SU-DHL-6 (cell line): Measurements from ENCODE around the gene CFAP43.

Source experiments
- H2AFZ ChIP-seq: fragments of 200-600 bp; sonication (generic); 2 replicates; pipeline ENCODE4 v1.6.1; 2014; ENCODE audit warnings: low read depth, mild to moderate bottlenecking, moderate library complexity, mixed read lengths, antibody characterized with exemption, low read length; ENCODE audit not compliant: severe bottlenecking
- H3F3A ChIP-seq: fragments of 200-600 bp; shearing (Covaris generic); 2 replicates; pipeline ENCODE4 v1.6.0; 2016; ENCODE audit warnings: antibody characterized with exemption, mild to moderate bottlenecking; ENCODE audit not compliant: insufficient read depth
- H3K27ac ChIP-seq: fragments of 200-600 bp; sonication (generic); 2 replicates; pipeline ENCODE4 v1.5.1; 2016; ENCODE audit warnings: low read depth, mild to moderate bottlenecking, low read length, moderate library complexity, mixed read lengths
- H3K27me3 ChIP-seq: fragments of 200-600 bp; sonication (generic), shearing (Covaris generic); 2 replicates; pipeline ENCODE4 v1.6.0; 2014; ENCODE audit warnings: mild to moderate bottlenecking, low read length
- H3K36me3 ChIP-seq: fragments of 200-600 bp; sonication (generic); 2 replicates; pipeline ENCODE4 v1.6.1; 2014; ENCODE audit warnings: mild to moderate bottlenecking, low read length, mixed read lengths
- H3K4me2 ChIP-seq: fragments of 300-600, 200-600 bp; shearing (Covaris generic), sonication (generic); 2 replicates; pipeline ENCODE4 v1.6.0; 2014; ENCODE audit warnings: low read length, low read depth, mild to moderate bottlenecking; ENCODE audit not compliant: poor library complexity, severe bottlenecking
- H3K4me3 ChIP-seq: fragments of 200-600 bp; sonication (generic); 2 replicates; pipeline ENCODE4 v1.5.1; 2014; ENCODE audit warnings: antibody characterized with exemption, low read length, mild to moderate bottlenecking, mixed read lengths; ENCODE audit not compliant: insufficient read depth, poor library complexity, severe bottlenecking
- H3K79me2 ChIP-seq: fragments of 200-600 bp; sonication (generic); 2 replicates; pipeline ENCODE4 v1.6.1; 2014; ENCODE audit warnings: mild to moderate bottlenecking, low read length, moderate library complexity; ENCODE audit not compliant: insufficient read depth
- H3K9ac ChIP-seq: fragments of 200-600 bp; sonication (generic); 2 replicates; pipeline ENCODE4 v1.7.0; 2014; ENCODE audit warnings: mild to moderate bottlenecking, low read length
- H3K9me2 ChIP-seq: fragments of 200-600 bp; sonication (generic); replicated peaks from 2 replicates; pipeline ENCODE4 v1.6.1; 2014; ENCODE audit warnings: low read length; ENCODE audit not compliant: insufficient read depth
- H3K9me3 ChIP-seq: fragments of 200-600 bp; sonication (generic); 2 replicates; pipeline ENCODE4 v1.6.1; 2014; ENCODE audit warnings: low read length, mixed read lengths; ENCODE audit not compliant: insufficient read depth
- H4K20me1 ChIP-seq: fragments of 200-600 bp; sonication (generic); 2 replicates; pipeline ENCODE4 v1.6.1; 2014; ENCODE audit warnings: low read depth, mild to moderate bottlenecking, antibody characterized with exemption, low read length, moderate library complexity, mixed read lengths
- CTCF ChIP-seq: fragments of 200-600 bp; sonication (generic); IDR thresholded peaks from one replicate; pipeline ENCODE4 v1.5.1; 2017; ENCODE audit warnings: antibody characterized with exemption, mild to moderate bottlenecking, low read length, moderate library complexity; ENCODE audit not compliant: insufficient read depth, poor library complexity, severe bottlenecking
- EZH2phosphoT487 ChIP-seq: fragments of 200-600 bp; sonication (generic), shearing (Covaris generic); conservative IDR thresholded peaks from 2 replicates; pipeline ENCODE4 v1.6.1; 2018; ENCODE audit warnings: mild to moderate bottlenecking, antibody characterized with exemption, low read length, moderate library complexity, mixed read lengths

Gene CFAP43

GRCh38 chr10:104220522-104220921, 11.6 kb downstream of the CFAP43 start:
- H3K27ac ChIP-seq, result no peak overlapping the region
- no peaks in the 10 kb centered on the region for H3F3A ChIP-seq
- no peak overlapping the region for H2AFZ ChIP-seq
- H3K4me3 ChIP-seq, result no peak overlapping the region
- H3K79me2 ChIP-seq, result no peaks in the 10 kb centered on the region
- H3K27me3 ChIP-seq, result no peaks in the 10 kb centered on the region
- H3K36me3 ChIP-seq, result no peaks in the 10 kb centered on the region
- H3K9me3 ChIP-seq, result no peaks in the 10 kb centered on the region
- H4K20me1 ChIP-seq, result no peaks in the 10 kb centered on the region
- H3K9me2 ChIP-seq, result no peaks in the 10 kb centered on the region
- TF ChIP-seq EZH2phosphoT487 (no peak), CTCF (no peak)
- no peak overlapping the region for H3K9ac ChIP-seq
- H3K4me2 ChIP-seq, result no peak overlapping the region

- Histone ChIP-seq H3K9me3 (no peaks in the 10 kb centered on the region), H3K4me2 (no peak overlapping the region), H3K27ac (no peak overlapping the region), H3K4me3 (no peak overlapping the region), H3K36me3 (no peaks in the 10 kb centered on the region), H3K9ac (no peak overlapping the region), H3K79me2 (no peaks in the 10 kb centered on the region), H4K20me1 (no peaks in the 10 kb centered on the region), H2AFZ (no peak overlapping the region), H3K27me3 (no peaks in the 10 kb centered on the region), H3K9me2 (no peaks in the 10 kb centered on the region), H3F3A (no peaks in the 10 kb centered on the region)
- TF ChIP-seq EZH2phosphoT487 (no peak), CTCF (no peak)
Measured at GRCh38 chr10:104218751-104219150, 13.4 kb downstream of the CFAP43 start.

- no peaks in the 10 kb centered on the region for H3K79me2 ChIP-seq
- H3K9ac ChIP-seq, result no peak overlapping the region
Measured at GRCh38 chr10:104216631-104217030, 15.5 kb downstream of the CFAP43 start.

More at GRCh38 chr10:104216631-104217030, 15.5 kb downstream of the CFAP43 start:
- Histone ChIP-seq H3K4me3 (no peak overlapping the region), H3K4me2 (no peak overlapping the region), H3K9me2 (no peaks in the 10 kb centered on the region), H3F3A (no peaks in the 10 kb centered on the region), H3K9me3 (no peaks in the 10 kb centered on the region), H4K20me1 (no peaks in the 10 kb centered on the region), H2AFZ (no peak overlapping the region), H3K27me3 (no peaks in the 10 kb centered on the region; the same call in 1 of the 2 replicates), H3K36me3 (no peaks in the 10 kb centered on the region), H3K27ac (no peak overlapping the region)
- TF ChIP-seq EZH2phosphoT487 (no peak), CTCF (no peak)
